COLO829 (cell line): ENCODE results near the gene APP.

Source experiments
- DNase-seq: peaks from one replicate; pipeline ENCODE4 v3.0.0; 2012; ENCODE audit warnings: low spot score

The APP gene

DNA sequence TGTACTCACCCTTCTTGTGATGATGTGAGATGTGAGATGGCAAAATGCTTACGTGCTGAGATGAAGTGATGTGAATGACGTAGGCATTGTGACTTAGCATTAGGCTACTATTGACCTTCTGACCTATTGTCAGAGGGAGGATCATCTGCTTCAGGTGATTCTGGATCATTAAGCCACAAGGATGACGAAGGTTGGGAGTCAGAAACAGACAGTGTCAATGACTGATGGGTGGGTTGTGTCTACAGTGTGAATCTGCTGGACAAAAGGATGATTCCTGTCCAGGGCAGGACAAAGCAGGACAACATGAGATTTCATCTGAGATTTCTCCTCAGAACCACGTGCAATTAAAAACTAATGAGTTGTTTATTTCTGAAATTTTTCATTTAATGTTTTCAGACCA, 306.8 kb downstream of the APP start:
- no peak for DNase-seq

DNA sequence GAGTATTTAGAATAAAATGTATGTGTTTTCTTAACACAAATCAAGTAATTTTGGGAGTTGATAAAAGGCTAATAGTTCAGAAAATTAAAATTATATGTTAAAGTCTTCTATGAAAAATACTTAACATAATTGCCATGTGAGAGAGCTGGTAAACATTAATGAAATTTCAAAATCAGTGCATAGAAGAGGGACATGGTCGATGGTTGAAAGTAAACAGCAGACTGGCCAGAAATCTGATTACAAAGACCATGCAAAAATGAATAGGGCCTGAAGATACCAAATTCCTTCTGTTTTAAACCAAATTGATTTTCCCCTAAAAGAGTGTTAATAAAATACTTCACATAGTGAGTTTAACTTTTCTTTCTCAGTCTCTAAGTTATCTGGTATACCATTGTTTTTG, 307.5 kb downstream of the APP start:
- no peak for DNase-seq

DNA sequence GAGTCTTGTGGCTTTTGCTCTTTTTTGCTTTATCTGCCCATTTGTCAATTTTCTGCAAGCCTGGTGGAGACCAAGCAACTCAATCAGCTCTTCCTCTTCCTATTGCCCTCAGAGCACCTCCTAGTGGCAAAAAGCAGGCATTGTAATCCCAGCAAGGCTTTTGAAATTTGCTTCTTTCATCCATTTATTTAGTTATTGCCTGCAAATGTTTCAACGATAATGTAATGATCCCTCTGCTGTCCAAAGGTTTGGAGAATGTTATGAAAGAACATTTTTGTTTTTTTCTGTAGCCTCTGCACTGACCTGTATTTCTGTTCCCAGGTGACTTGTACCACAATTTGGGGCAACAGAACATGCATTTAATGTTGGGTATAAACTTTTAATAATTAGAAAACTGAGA, 308.0 kb downstream of the APP start:
- no peak for DNase-seq

DNA sequence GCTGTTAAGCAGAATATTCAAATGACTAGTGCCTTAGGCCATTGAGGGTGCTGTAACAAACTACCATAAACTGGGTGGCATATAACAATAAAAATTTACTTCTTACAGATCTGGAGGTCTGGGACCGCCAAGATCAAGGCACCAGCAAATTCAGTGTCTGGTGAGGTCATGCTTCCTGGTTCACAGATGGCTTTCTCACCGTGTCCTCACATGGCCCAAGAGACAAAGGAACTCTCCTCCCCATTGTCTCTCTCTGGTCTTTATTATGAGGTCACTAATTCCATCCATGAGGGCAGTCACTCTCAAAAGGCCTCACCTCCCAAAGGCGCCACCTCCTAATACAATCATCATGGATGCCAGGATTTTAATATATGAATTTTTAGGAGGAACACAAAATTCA, 308.5 kb downstream of the APP start:
- DNase-seq: no peak

DNA sequence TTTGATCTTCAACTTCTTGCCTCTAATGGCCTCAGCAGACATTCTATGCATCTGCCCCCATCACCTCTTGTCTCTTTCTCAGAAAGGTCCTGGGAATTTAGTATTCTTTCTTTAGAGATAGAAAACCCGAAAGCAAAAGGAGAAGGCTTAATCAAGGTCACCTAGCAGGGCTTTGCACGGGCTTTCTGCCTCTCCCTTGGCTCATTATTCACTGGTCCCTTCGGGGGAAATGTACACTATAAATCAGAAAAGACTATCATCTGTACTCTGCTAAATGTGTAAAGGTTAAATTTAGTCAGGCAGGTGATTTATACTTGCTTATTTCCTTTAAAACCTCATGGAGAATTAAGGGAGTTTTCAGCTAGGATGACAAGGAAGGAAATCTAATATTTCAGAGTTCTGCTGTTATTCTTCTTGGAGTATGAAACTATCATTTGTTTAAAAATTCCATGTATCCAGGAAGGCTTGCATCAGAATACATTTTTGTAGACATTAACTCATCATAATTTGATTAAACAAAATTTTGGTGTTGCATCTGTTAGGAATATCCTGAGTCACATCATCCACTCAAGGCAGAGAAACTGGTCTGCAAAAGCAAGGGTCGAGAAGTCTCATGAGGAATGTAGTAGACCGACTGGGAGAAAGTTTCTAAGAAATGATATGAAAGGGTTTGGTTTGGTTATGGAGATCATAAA, 311.2 kb downstream of the APP start:
- DNase-seq: no peak

DNA sequence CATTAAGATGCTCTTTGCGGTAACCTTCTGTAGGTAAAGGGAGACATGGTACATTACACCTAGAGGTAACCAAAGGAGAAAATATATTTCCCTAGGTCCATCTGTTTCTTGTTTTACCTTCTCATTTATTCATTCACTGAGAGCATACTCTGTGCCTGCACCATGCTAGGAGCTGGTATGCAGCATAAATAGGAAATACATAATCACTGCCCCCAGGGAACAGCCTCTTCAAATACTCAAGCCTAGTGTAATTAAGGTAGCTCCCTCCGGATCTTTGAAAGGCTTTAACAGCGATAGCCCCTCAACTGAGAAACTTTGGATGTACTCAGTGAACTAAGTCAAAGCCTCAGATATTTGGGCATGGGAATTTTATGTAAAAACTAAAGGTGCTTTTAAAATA, 312.2 kb downstream of the APP start:
- DNase-seq: no peak

DNA sequence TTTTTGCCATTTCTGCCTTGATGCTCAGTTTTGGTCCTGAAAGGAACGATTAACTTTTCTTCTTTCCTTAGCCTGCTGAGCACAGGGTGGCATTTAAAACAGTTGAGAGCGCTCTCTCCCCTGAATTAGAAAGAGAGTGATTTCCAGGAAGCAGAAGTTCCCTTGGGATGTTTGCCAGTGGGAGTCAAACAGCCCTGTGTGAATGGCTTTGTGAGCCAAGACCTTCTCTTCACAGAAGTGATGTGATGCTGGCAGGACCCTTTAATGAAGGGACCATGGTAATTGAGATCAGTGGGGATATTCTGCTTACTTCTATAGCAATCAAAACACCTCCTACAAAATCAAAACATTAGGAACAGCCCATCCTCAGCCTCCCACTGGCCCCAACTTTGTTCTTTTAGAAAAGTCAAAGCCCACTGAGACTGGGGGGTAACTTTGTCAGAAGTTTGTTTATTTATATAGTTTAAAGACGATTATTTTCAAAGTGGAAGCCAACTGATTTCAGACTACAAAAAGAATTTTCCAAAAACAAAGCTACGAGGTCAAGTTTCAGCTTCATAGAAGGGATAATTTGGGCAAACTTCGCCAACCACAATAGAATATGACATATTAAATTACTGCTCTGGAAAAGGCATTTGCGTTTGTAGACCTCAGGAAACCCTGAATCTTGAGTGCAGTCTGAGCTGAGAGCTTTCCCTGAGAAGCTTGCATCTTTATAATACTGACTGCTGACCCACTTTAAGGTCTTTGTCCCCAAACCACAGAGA, 313.1 kb downstream of the APP start:
- no peak for DNase-seq

DNA sequence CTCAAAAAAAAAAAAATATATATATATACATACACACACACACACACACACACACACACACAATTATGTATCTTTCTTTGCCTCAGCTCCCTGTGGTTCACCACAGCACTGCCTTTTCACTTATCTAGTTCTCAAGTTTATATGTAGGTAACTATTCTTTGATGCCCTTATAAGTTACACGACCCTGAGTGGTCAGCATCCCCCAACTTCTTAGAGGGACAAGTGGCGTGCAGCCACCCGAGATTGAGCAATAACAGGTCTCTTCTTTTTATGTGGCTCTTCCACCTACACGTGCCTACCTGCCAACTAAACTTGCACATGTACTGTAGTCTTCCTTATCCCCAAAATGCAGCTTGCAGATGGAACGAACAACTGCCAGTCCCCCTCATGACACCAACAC, 315.0 kb downstream of the APP start:
- DNase-seq: no peak

DNA sequence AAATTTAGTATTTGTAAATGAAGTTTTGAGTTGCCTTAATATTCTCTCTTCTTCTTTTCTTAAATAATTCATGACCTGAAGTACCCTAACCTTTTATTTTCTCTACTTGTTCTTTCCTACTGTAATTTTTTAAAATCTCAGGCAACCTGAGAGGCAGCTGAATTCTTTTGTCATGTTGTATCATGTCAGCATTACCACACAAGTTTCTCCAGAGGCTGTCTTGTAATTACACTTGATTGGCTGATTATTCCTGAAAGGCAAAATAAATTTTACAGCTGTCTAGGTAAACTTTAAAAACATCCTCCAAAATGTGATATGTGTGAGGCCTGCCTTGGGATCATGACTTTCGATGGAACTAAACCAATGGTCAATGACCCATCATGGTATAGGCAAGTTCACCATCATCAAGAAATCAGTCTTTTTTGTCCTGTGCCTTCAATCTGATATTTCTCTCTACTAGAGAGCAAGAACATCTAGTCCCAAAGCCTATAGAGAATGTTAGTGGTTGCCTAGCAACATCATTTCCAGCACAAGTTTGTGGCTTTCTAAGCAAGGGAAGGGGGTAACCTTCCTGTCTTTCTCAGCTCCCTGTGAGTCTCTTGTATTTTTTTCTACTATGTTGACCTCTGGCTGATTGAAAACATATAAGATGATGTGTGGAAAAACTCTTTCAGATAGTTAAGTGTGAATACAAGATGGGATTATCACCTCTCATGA, 320.3 kb downstream of the APP start:
- DNase-seq: no peak

DNA sequence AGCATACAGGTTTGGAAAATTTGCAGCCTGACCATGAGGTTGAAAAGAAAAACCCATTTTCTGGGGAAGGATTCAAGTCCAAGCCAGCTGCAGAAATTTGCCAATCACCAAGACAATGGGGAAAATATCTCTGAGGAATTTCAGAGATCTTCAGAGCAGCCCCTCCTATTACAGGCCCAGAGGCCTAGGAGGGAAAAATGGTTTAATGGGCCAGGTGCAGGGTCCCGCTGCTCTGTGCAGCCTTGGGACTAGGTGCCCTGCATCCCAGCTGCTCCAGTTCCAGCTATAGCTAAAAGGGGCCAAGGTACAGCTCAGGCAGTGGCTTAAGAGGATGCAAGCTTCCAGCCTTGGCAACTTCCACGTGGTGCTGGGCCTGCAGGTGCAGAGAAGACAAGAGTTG, 322.3 kb downstream of the APP start:
- DNase-seq: no peak

DNA sequence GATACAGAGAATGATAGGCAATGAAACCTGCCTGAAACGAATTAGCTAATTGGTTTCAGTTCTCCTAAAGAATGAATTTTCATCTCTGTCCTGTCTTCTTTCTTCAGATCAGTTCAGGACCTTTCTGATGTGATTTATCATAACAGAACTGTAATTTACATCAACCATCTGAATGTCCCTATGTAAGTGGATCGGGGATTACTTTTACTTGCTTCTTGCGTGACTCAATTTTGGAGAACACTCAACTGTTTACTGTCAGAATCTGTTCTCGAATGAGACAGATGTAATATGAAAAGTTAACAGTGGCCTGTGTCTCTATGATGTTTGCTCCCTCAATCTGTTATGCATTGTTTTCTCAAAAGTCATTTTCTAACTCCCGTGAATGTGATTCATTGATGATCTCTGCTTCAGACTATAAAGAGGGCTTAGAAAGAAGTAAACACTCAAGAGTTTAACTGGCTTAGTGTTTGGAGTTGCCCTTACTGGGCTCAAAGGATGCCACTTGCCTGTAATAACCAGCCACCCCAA, 324.8 kb downstream of the APP start:
- DNase-seq: peak; percentile 62

DNA sequence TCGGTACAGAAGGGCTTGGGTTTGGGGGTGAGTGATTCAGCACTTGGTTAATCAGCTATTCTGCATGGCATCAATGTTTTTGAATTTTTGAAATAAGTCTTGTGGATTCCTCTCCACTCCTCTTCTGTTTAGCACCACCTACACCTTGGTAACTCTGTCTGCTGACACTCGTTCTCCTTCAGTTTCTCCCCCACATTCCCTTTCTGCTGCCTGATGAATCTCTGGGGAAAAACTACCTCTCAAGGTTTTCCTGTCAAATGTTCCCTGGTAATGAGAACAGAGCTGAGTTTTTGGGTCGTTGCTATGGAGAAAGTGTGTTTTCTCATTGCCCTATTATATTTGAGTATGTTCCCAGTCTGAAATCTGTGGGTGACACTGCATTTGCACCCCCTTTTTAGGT, 327.6 kb downstream of the APP start:
- no peak for DNase-seq

DNA sequence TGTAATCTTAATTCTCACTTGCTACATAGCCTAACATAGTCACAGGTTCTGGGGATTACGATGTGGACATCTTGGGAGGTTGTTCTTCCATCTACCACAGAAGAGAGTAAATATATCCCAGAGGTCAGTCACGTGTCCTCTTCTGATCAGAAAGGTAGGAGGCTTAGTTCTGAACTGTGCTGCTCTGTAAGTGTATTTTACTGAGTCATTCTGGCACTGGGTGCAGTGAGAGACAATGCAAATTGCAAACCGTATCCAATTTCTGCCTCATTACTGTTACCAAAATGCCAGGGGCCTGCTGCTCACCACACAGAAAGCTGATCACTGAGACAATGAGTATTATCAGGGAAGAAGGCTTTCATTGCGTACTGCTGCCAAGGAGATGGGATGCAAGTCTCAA, 331.8 kb downstream of the APP start:
- no peak for DNase-seq

DNA sequence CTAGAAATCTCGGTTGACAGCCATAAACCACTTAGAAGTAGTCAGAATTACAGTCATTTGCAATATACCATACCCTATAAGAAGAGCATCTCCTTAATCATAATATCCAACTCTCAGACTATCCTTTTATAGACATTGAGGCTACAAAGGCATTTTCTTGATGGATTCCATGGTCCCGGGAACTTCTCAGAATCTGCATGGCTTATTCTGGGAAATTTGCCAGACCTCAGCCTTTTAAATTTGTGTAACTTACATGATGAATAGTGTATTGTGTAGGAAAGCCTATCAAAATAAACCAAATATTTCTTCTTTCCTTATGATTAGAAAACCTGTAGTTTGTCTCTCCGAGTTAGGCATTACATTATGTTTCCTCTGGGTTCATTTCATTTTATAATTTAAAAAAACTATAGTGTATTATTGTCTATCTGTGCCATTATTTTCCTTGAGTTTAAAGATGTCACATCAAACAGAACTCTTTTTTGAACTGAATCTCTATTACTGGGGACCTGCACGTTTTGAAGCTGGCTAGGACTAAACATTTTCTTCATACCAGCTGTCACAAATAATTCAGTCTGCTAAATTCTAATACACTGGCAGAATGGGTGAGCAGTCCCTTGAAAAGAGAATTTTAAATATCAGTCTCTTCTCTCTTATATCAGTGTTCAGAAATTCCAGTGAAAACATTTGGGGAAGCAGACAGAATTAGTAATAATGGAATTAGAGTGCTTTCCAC, 332.9 kb downstream of the APP start:
- DNase-seq: peak; percentile 82

DNA sequence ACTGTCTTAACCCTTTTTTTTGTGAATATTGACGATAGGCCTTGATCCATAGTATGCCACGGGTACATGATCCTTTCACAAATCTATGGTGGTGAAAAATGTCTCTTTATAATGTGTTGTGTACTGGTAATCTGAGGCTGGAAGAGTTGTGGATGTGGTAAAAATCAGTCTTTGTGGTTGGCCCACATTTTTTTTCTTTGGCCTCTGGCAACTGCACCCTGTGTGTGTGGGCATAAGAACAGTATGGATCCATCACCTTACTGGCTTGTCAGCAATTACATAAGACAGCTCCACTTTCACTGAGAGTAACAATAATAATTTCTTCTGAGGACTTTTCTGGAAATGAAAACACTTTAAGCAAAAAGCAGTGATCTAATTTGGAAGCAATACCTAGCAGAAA, 334.2 kb downstream of the APP start:
- DNase-seq: no peak

DNA sequence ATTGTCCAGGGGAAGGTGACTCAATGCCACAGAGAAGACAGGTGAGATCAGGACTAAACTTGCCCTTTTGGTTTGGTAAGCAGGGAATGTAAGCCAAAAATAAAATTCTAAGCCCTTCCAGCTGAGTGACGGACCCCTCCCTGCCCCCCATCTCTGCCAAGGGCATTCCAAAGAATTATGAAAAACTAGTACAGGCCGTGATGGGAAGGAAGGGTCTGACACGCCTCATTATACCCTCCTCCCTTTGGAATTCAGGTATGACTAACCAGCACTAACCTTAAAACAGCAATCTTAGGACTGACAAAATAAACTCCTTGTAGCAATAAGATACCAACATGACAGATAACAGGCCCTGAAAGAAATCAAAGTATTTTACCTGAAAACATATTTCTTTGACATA, 336.2 kb downstream of the APP start:
- no peak for DNase-seq

DNA sequence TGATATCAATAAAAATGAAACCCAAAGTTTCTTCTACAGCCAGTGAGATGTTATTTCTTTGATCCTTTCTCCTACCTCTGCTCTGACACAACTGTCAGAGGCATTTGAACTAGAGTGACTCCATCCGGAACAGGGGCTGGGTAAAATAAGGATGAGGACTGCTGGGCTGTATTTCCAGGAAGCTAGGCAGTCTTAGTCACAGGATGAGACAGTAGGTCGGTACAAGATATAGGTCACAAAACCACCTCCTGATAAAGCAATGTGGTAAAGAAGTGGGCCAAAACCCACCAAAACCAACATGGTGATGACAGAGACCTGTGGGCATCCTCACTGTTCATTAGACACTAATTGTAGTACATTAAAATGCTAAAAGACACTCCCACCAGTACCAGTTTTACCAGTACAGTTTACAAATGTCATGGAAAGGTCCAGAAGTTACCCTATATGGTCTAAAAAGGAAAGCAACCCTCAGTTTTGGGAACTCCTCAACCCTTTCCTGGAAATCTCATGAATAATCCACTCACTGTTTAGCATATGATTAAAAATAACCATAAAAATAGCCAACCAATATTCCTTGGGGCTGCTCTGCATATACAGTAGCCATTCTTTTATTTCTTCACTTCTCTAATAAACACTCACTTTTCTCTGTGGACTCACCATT, 339.1 kb downstream of the APP start:
- no peak for DNase-seq
